ENCODE results near the gene C2CD4C. TPM values are rescaled to one million over a fixed set of nuclear protein-coding genes. Genes with fewer than 3 reads are reported as not detected.
"Not testable (repeated sequence)": the region's sequence is repeated elsewhere in the genome, so short reads cannot be mapped to it uniquely, and the experiment has no call there.

The C2CD4C gene
- total and polyA plus RNA-seq, 2 of the 13 experiments (the other 11 are each of a cell fraction or from before 2014, with no cell fraction given), result not detected

DNA sequence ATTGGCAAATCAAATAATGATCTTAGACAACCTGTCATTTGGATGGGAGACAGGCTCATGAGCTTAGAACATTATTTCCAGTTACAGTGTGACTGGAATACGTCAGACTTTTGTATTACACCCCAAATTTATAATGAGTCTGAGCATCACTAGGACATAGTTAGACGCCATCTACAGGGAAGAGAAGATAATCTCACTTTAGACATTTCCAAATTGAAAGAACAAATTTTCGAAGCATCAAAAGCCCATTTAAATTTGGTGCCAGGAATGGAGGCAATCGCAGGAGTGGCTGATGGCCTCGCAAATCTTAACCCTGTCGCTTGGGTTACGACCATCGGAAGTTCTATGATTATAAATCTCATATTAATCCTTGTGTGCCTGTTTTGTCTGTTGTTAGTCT, 22.8 kb downstream of the C2CD4C start:
- H3K4me2 ChIP-seq (ENCODE audit: low read depth, low read length); H4K20me1 ChIP-seq (ENCODE audit: insufficient read depth, low read length); FAIRE-seq; intact Hi-C loops (cut with micrococcal nuclease; ENCODE audit: unreplicated experiment); H3K79me2 ChIP-seq (ENCODE audit: insufficient read depth, low read length); BruUV-seq (replicated peaks); H3K9me3 ChIP-seq (ENCODE audit: low read length); H3K36me3 ChIP-seq (replicated peaks in 1 of 2; ENCODE audit: control insufficient read depth in 1 of 2, insufficient read depth in 2 of 2, low read length in 2 of 2); DNase-seq (ENCODE audit: low spot score); H2AFZ ChIP-seq (ENCODE audit: low read length); H3K27ac ChIP-seq (ENCODE audit: extremely low read length, insufficient read depth, low read length); H3K4me1 ChIP-seq (ENCODE audit: insufficient read depth, low read length); H3K4me3 ChIP-seq (replicated peaks in 1 of 3; ENCODE audit: insufficient read depth in 1 of 3, low read depth in 2 of 3, low read length in 3 of 3); POLR2A ChIA-PET; CTCF ChIA-PET (ENCODE audit: low intra/inter-chr PET ratio, low total read pairs); in situ Hi-C loops (cut with HindIII; ENCODE audit: extremely low pct_ligation_motif_present, low pct_unique_long_range_greater_than_20kb); H3K9ac ChIP-seq (ENCODE audit: insufficient read depth, low read depth, low read length); ATAC-seq: not testable (repeated sequence)
- WGBS (ENCODE audit: low lambda C conversion rate), result 51% methylated on average over 8 of the region's 8 CpGs
- peaks cover 12 to 56% of the 10 kb centered on the region in 2 experiments for H3K27me3 ChIP-seq (ENCODE audit: control insufficient read depth in 1 of 2, insufficient read depth in 2 of 2, low read length in 2 of 2)

DNA sequence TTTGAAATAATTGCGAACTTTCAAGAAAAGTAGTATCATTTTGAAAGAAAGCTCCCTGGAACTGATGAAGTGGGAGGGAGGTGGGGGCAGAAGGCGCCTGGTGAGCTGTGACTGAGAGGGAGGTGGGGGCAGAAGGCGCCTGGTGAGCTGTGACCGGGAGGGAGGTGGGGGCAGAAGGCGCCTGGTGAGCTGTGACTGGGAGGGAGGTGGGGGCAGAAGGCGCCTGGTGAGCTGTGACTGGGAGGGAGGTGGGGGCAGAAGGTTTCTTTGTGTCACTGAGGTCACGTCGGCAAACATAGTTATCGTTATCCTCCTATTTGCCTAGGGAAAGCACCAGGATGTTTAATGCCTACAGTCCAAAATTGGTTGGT, 24.2 kb downstream of the C2CD4C start:
- Histone ChIP-seq H3K4me3 (replicated peaks in 1 of 3; ENCODE audit: insufficient read depth in 1 of 3, low read depth in 2 of 3, low read length in 3 of 3) (no peak overlapping the region), H3K4me2 (ENCODE audit: low read depth, low read length) (no peak overlapping the region), H3K79me2 (ENCODE audit: insufficient read depth, low read length) (no peaks in the 10 kb centered on the region), H3K36me3 (replicated peaks in 1 of 2; ENCODE audit: control insufficient read depth in 1 of 2, insufficient read depth in 2 of 2, low read length in 2 of 2) (no peaks in the 10 kb centered on the region), H4K20me1 (ENCODE audit: insufficient read depth, low read length) (no peaks in the 10 kb centered on the region), H3K4me1 (ENCODE audit: insufficient read depth, low read length) (no peaks in the 10 kb centered on the region), H2AFZ (ENCODE audit: low read length) (no peak overlapping the region), H3K9me3 (ENCODE audit: low read length) (no peaks in the 10 kb centered on the region), H3K27me3 (ENCODE audit: control insufficient read depth in 1 of 2, insufficient read depth in 2 of 2, low read length in 2 of 2) (peaks cover 10 to 49% of the 10 kb centered on the region in 2 experiments), H3K9ac (ENCODE audit: insufficient read depth, low read depth, low read length) (no peak overlapping the region), H3K27ac (ENCODE audit: extremely low read length, insufficient read depth, low read length) (no peak overlapping the region)
- FAIRE-seq (no peak), ATAC-seq (no peak), DNase-seq (ENCODE audit: low spot score) (no peak)
- POLR2A ChIA-PET, result no interaction called here
- WGBS (ENCODE audit: low lambda C conversion rate), result 19% methylated on average over 9 of the region's 9 CpGs
- intact Hi-C loops (cut with micrococcal nuclease; ENCODE audit: unreplicated experiment) (no loop called here), in situ Hi-C loops (cut with HindIII; ENCODE audit: extremely low pct_ligation_motif_present, low pct_unique_long_range_greater_than_20kb) (loop anchor here (5.0 kb wide), 1 partner anchor 98 kb away; no protein-coding TSS in a partner anchor)
- BruUV-seq (replicated peaks), result no TSS peak
- CTCF ChIA-PET (ENCODE audit: low intra/inter-chr PET ratio, low total read pairs), result interaction anchor here (1.5 to 2.5 kb wide), 3 partner anchors 95 to 126 kb away, joined by 6 to 19 read pairs (median 9); partner anchors contain the start of gene TPGS1
- TF ChIP-seq, protein P1, sequence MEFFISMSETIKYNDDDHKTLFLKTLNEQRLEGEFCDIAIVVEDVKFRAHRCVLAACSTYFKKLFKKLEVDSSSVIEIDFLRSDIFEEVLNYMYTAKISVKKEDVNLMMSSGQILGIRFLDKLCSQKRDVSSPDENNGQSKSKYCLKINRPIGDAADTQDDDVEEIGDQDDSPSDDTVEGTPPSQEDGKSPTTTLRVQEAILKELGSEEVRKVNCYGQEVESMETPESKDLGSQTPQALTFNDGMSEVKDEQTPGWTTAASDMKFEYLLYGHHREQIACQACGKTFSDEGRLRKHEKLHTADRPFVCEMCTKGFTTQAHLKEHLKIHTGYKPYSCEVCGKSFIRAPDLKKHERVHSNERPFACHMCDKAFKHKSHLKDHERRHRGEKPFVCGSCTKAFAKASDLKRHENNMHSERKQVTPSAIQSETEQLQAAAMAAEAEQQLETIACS (CRISPR knock-in tag; IDR thresholded peaks at IDR 0.05), result no peak
- TF ChIP-seq, protein P2, sequence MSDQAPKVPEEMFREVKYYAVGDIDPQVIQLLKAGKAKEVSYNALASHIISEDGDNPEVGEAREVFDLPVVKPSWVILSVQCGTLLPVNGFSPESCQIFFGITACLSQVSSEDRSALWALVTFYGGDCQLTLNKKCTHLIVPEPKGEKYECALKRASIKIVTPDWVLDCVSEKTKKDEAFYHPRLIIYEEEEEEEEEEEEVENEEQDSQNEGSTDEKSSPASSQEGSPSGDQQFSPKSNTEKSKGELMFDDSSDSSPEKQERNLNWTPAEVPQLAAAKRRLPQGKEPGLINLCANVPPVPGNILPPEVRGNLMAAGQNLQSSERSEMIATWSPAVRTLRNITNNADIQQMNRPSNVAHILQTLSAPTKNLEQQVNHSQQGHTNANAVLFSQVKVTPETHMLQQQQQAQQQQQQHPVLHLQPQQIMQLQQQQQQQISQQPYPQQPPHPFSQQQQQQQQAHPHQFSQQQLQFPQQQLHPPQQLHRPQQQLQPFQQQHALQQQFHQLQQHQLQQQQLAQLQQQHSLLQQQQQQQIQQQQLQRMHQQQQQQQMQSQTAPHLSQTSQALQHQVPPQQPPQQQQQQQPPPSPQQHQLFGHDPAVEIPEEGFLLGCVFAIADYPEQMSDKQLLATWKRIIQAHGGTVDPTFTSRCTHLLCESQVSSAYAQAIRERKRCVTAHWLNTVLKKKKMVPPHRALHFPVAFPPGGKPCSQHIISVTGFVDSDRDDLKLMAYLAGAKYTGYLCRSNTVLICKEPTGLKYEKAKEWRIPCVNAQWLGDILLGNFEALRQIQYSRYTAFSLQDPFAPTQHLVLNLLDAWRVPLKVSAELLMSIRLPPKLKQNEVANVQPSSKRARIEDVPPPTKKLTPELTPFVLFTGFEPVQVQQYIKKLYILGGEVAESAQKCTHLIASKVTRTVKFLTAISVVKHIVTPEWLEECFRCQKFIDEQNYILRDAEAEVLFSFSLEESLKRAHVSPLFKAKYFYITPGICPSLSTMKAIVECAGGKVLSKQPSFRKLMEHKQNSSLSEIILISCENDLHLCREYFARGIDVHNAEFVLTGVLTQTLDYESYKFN (CRISPR knock-in tag; conservative IDR thresholded peaks at IDR 0.05), result no peak
- TF ChIP-seq, protein P3, sequence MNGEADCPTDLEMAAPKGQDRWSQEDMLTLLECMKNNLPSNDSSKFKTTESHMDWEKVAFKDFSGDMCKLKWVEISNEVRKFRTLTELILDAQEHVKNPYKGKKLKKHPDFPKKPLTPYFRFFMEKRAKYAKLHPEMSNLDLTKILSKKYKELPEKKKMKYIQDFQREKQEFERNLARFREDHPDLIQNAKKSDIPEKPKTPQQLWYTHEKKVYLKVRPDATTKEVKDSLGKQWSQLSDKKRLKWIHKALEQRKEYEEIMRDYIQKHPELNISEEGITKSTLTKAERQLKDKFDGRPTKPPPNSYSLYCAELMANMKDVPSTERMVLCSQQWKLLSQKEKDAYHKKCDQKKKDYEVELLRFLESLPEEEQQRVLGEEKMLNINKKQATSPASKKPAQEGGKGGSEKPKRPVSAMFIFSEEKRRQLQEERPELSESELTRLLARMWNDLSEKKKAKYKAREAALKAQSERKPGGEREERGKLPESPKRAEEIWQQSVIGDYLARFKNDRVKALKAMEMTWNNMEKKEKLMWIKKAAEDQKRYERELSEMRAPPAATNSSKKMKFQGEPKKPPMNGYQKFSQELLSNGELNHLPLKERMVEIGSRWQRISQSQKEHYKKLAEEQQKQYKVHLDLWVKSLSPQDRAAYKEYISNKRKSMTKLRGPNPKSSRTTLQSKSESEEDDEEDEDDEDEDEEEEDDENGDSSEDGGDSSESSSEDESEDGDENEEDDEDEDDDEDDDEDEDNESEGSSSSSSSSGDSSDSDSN (CRISPR knock-in tag; IDR thresholded peaks at IDR 0.05), result no peak
- TF ChIP-seq ZNF549 (CRISPR knock-in tag; IDR thresholded peaks at IDR 0.05), result no peak
- TF ChIP-seq HOXA3 (CRISPR knock-in tag; IDR thresholded peaks at IDR 0.05), result no peak
- TF ChIP-seq, protein P4, sequence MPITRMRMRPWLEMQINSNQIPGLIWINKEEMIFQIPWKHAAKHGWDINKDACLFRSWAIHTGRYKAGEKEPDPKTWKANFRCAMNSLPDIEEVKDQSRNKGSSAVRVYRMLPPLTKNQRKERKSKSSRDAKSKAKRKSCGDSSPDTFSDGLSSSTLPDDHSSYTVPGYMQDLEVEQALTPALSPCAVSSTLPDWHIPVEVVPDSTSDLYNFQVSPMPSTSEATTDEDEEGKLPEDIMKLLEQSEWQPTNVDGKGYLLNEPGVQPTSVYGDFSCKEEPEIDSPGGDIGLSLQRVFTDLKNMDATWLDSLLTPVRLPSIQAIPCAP (CRISPR knock-in tag; IDR thresholded peaks at IDR 0.05; ENCODE audit: low read depth), result no peak
- TF ChIP-seq, protein P5, sequence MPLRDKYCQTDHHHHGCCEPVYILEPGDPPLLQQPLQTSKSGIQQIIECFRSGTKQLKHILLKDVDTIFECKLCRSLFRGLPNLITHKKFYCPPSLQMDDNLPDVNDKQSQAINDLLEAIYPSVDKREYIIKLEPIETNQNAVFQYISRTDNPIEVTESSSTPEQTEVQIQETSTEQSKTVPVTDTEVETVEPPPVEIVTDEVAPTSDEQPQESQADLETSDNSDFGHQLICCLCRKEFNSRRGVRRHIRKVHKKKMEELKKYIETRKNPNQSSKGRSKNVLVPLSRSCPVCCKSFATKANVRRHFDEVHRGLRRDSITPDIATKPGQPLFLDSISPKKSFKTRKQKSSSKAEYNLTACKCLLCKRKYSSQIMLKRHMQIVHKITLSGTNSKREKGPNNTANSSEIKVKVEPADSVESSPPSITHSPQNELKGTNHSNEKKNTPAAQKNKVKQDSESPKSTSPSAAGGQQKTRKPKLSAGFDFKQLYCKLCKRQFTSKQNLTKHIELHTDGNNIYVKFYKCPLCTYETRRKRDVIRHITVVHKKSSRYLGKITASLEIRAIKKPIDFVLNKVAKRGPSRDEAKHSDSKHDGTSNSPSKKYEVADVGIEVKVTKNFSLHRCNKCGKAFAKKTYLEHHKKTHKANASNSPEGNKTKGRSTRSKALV (CRISPR knock-in tag; IDR thresholded peaks at IDR 0.05), result no peak
- no peak for TF ChIP-seq BRCA1 (CRISPR knock-in tag; IDR thresholded peaks at IDR 0.05)
